Measurements from ENCODE around the gene DSCAML1.

The DSCAML1 gene

GRCh38 chr11:117511483-117511930 lies 285.5 kb downstream of the DSCAML1 start:
- DNase-seq, result no peak

- no peak for DNase-seq
These were observed 286.4 kb downstream of the DSCAML1 start for GRCh38 chr11:117510646-117511045.

GRCh38 chr11:117509543-117509942 lies 287.5 kb downstream of the DSCAML1 start:
- DNase-seq, result no peak

GRCh38 chr11:117506971-117507370 lies 290.0 kb downstream of the DSCAML1 start:
- no peak for DNase-seq

- no peak for DNase-seq
These were observed 291.6 kb downstream of the DSCAML1 start for GRCh38 chr11:117505285-117505970.

- DNase-seq, result no peak
These were observed 294.3 kb downstream of the DSCAML1 start for GRCh38 chr11:117502779-117503100.

GRCh38 chr11:117502015-117502778 lies 294.8 kb downstream of the DSCAML1 start:
- DNase-seq, result no peak

GRCh38 chr11:117501237-117501898 lies 295.6 kb downstream of the DSCAML1 start:
- DNase-seq, result no peak

GRCh38 chr11:117498791-117499190 lies 298.2 kb downstream of the DSCAML1 start:
- DNase-seq, result no peak

GRCh38 chr11:117497206-117497951 lies 299.6 kb downstream of the DSCAML1 start:
- DNase-seq, result no peak

- no peak for DNase-seq
These were observed 301.7 kb downstream of the DSCAML1 start for GRCh38 chr11:117495357-117495756.

GRCh38 chr11:117492578-117493251 lies 304.3 kb downstream of the DSCAML1 start:
- DNase-seq, result no peak

- no peak for DNase-seq
These were observed 306.1 kb downstream of the DSCAML1 start for GRCh38 chr11:117490911-117491310.

- DNase-seq, result no peak
These were observed 306.9 kb downstream of the DSCAML1 start for GRCh38 chr11:117489999-117490679.

GRCh38 chr11:117488996-117489952 lies 307.7 kb downstream of the DSCAML1 start:
- DNase-seq, result no peak

- no peak for DNase-seq
These were observed 311.0 kb downstream of the DSCAML1 start for GRCh38 chr11:117486059-117486458.

- DNase-seq, result no peak
These were observed 312.9 kb downstream of the DSCAML1 start for GRCh38 chr11:117484156-117484555.

GRCh38 chr11:117483372-117483771 lies 313.6 kb downstream of the DSCAML1 start:
- no peak for DNase-seq

GRCh38 chr11:117482881-117483280 lies 314.1 kb downstream of the DSCAML1 start:
- DNase-seq, result no peak

- DNase-seq, result no peak
These were observed 315.1 kb downstream of the DSCAML1 start for GRCh38 chr11:117481885-117482284.

GRCh38 chr11:117481036-117481435 lies 316.0 kb downstream of the DSCAML1 start:
- no peak for DNase-seq

All from fibroblast of skin of right biceps (primary cell).